Neural cell (in vitro differentiated cells): ENCODE data around the gene CEP120.

Experiments used
- EZH2 ChIP-seq: fragments of 200-600, 300-800 bp; shearing (Covaris generic), sonication (generic); IDR thresholded peaks from 2 replicates; pipeline ENCODE4 v1.6.1; 2014; ENCODE audit warnings: antibody characterized with exemption, low read length, borderline replicate concordance, mild to moderate bottlenecking; ENCODE audit not compliant: insufficient read depth, poor library complexity, severe bottlenecking
- POLR2AphosphoS5 ChIP-seq: IDR thresholded peaks from 2 replicates; pipeline ENCODE4 v1.6.1; 2012
- TAF1 ChIP-seq: IDR thresholded peaks from 2 replicates; pipeline ENCODE4 v1.6.1; 2012; ENCODE audit warnings: low read depth
- TF ChIP-seq, protein P1 (sequence below): fragments of 450-650 bp; IDR thresholded peaks from 2 replicates; pipeline ENCODE4 v1.5.1; 2014; ENCODE audit warnings: antibody characterized with exemption, mild to moderate bottlenecking, moderate library complexity; ENCODE audit not compliant: poor library complexity, severe bottlenecking

GRCh38 chr5:123360910-123361309, 62.3 kb downstream of the CEP120 start:
- TF ChIP-seq, protein P1, sequence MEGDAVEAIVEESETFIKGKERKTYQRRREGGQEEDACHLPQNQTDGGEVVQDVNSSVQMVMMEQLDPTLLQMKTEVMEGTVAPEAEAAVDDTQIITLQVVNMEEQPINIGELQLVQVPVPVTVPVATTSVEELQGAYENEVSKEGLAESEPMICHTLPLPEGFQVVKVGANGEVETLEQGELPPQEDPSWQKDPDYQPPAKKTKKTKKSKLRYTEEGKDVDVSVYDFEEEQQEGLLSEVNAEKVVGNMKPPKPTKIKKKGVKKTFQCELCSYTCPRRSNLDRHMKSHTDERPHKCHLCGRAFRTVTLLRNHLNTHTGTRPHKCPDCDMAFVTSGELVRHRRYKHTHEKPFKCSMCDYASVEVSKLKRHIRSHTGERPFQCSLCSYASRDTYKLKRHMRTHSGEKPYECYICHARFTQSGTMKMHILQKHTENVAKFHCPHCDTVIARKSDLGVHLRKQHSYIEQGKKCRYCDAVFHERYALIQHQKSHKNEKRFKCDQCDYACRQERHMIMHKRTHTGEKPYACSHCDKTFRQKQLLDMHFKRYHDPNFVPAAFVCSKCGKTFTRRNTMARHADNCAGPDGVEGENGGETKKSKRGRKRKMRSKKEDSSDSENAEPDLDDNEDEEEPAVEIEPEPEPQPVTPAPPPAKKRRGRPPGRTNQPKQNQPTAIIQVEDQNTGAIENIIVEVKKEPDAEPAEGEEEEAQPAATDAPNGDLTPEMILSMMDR: no peak
- no peak for TF ChIP-seq POLR2AphosphoS5
- TF ChIP-seq EZH2: no peak
- no peak for TF ChIP-seq TAF1
